DND-41 (cell line): ENCODE data around the gene DLGAP1.

Source experiments
- CTCF ChIP-seq: IDR thresholded peaks from 2 replicates; pipeline ENCODE4 v1.5.1; 2012; ENCODE audit warnings: borderline replicate concordance, low read length, moderate library complexity, mild to moderate bottlenecking; ENCODE audit not compliant: poor library complexity, severe bottlenecking; ENCODE audit errors: extremely low read depth
- EZH2 ChIP-seq: IDR thresholded peaks from 3 replicates; pipeline ENCODE4 v1.6.1; 2012; ENCODE audit warnings: borderline replicate concordance, low read depth, mild to moderate bottlenecking, moderate library complexity, low read length, inconsistent platforms; ENCODE audit not compliant: severe bottlenecking

- TF ChIP-seq CTCF (no peak), EZH2 (no peak)
Observed at GRCh38 chr18:4251873-4252272, 203.2 kb downstream of the DLGAP1 start.
